NCI-H128 (cell line): ENCODE measurements around the gene BTN2A1.
"Not testable (repeated sequence)": the region's sequence is repeated elsewhere in the genome, so short reads cannot be mapped to it uniquely, and the experiment has no call there.

Experiments
- DNase-seq: peaks from one replicate; lab custom pipeline; 2025; ENCODE audit not compliant: unreplicated experiment; lab: John Stamatoyannopoulos, UW

Gene BTN2A1

GRCh38 chr6:26457806-26458688 lies at the start of gene BTN2A1:
Gene BTN2A1 (plus strand): TSS chr6:26457955. CDS start chr6:26458637, 682 bp downstream.
- DNase-seq = peak; percentile 77

- no peak for DNase-seq
These were observed 48.7 kb upstream of the BTN2A1 start for GRCh38 chr6:26408828-26409730.

DNA sequence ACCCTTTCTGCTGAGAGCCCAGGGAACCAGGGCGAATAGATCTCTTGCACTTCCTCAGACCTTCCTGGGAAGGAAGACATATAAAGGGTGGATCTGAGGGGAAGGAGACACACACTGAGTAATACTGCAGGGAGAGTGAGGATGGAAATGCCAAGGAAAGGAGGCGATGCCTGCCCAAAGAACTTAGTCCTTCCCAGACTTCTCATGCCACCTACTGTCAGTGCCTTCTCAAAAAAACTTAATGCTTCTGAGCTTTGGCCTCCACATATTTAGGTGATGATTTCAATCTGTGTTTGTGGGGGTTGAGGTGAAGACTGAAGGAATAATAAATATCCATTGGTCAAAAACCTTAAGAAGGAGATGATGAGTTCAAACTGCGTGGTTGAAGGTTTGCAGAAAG lies 46.0 kb upstream of the BTN2A1 start:
- DNase-seq = no peak

GRCh38 chr6:26412228-26412627 lies 45.5 kb upstream of the BTN2A1 start:
- DNase-seq = no peak

DNA sequence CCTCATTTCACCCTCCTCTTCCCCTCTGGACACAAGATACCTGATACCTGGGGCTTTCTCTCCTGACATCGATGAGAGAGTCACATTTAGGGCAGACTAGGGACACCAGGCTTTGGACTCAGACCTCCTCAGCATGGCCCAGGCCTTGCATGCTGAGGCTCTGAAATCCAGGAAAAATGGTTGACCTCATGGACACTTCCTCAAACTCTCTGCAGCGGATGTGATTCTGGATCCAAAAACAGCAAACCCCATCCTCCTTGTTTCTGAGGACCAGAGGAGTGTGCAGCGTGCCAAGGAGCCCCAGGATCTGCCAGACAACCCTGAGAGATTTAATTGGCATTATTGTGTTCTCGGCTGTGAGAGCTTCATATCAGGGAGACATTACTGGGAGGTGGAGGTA lies 44.8 kb upstream of the BTN2A1 start:
- DNase-seq = no peak

- no peak for DNase-seq
These were observed 43.5 kb upstream of the BTN2A1 start for GRCh38 chr6:26414281-26414680.

- no peak for DNase-seq
These were observed 42.6 kb upstream of the BTN2A1 start for GRCh38 chr6:26415036-26415614.

DNA sequence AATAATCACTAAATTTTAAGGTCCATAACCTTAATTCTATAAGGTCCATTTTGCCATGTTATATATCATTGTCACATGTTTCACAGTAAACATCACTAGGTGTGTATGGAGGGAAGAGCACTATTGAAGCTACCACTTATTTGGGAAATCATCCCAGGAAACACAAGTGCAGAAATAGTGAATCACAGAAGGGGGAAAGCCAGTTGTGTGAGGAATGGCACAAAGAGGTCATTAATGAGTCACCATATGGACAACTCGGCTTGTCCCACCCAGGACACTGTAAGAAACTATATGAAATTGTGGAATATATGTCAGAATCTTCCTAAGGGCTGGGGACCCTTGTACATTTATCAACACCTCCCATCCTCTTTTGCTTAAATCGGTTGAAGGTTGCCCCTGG lies 42.0 kb upstream of the BTN2A1 start:
- DNase-seq = no peak

- no peak for DNase-seq
These were observed 41.5 kb upstream of the BTN2A1 start for GRCh38 chr6:26416288-26416687.

- DNase-seq = not testable (repeated sequence)
These were observed 39.7 kb upstream of the BTN2A1 start for GRCh38 chr6:26418077-26418476.

- not testable (repeated sequence) for DNase-seq
These were observed 39.0 kb upstream of the BTN2A1 start for GRCh38 chr6:26418795-26419194.

- DNase-seq = no peak
These were observed 37.0 kb upstream of the BTN2A1 start for GRCh38 chr6:26420688-26421171.

- peak; percentile 61 for DNase-seq
These were observed 36.3 kb upstream of the BTN2A1 start for GRCh38 chr6:26421259-26422144.

DNA sequence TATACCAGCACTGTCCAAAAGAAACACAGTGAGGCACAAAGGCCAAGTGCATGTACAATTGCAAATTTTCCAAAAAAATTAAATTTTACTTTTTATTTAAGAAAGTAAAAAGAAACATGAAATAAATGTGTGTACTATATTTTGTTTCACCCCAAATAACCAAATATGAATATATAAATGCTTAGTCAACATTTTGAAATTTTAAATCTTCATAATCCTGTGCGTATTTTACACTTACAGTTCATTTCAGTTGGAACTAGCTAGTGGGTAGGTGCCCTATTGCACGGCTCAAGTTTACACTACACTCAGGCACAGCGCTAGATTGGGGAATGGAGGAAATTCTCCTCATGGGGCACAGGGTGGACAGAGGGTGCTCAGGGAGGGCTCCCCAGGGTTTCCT lies 35.4 kb upstream of the BTN2A1 start:
- DNase-seq = no peak

- DNase-seq = no peak
These were observed 30.9 kb upstream of the BTN2A1 start for GRCh38 chr6:26426691-26427450.

GRCh38 chr6:26427451-26427809 lies 30.3 kb upstream of the BTN2A1 start:
- no peak for DNase-seq

DNA sequence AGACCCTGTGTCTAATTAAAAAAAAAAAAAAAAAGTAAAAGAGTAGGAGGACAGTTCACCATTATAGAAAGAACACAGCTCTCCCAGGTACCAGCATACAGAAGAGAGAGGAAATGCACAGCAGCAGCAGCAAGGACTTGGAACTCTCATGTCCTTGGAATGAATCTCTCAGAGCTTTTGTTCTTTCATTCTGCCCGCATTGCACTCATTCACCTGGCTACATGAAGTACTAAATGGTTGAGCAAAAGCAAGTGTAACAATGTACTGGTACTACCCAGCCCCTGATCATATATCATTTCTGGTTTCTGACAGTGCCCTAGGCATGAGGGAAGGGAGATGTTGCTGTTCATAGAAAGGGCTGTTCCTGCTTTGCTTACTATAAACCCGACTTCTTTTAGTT lies 29.5 kb upstream of the BTN2A1 start:
- DNase-seq = no peak

DNA sequence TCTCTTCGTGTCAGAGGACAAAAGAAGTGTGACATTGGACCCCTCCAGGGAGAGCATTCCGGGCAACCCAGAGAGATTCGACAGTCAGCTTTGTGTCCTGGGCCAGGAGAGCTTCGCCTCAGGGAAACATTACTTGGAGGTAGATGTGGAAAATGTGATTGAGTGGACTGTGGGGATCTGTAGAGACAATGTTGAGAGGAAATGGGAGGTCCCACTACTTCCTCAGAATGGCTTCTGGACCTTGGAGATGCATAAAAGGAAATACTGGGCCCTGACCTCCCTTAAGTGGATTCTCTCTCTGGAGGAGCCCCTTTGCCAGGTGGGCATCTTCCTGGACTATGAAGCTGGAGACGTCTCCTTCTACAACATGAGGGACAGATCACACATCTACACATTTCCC lies 27.0 kb upstream of the BTN2A1 start:
- DNase-seq = no peak

DNA sequence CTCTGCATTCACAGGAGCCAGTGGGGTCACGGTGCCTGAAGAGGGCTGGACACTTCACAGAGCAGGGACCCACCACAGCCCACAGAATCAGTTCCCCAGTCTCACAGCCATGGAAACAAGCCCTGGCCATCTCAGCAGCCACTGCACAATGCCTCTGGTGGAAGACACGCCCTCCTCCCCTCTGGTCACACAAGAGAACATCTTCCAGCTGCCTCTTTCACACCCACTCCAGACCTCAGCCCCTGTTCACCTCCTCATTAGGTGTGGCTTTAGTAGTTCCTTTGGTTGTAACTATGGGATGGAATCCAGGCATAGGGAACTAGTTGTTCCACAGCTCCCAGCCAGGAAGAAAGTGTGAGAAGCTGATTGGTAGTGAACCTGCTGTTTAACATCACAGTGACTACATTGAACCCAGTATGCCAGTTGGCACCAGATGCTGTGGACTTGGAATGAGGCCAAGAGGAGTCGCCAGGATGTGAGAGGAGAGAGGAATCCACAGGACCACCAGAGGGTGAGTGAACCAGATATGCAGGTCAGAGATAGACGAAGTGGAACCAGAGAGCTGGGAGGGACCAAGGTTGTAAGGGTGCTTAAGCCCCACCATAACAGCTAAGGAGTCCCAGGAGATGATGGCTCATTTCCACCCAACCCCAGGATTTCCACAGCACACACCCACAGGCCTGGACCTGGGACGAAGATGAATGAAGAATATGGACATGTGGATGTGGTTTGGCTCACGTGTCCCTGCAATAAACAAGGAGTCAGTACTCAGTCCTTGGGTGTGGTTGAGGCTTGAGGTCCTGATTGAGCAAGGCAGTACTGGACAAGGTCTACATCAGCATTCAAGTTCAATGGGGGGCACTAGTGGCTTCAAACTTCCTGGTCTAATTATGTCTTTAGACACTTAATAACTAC lies 26.2 kb upstream of the BTN2A1 start:
- no peak for DNase-seq
